ENCODE measurements around the gene RIC8B.

RIC8B gene

GRCh38 chr12:106801830-106802533 is 27.5 kb downstream of the RIC8B start:
- Histone ChIP-seq H3K9ac (ENCODE audit: low read length in 2 of 2) (no peak overlapping the region), H3K27ac (ENCODE audit: low read length) (no peak overlapping the region), H3K36me3 (ENCODE audit: control insufficient read depth in 2 of 2, insufficient read depth in 2 of 2, low read length in 2 of 2) (peaks cover 0 to 7% of the 10 kb centered on the region in 2 donors), H3K9me3 (ENCODE audit: control insufficient read depth in 2 of 2, low read length in 2 of 2) (no peaks in the 10 kb centered on the region), H3K4me1 (ENCODE audit: control insufficient read depth, insufficient read depth, low read length) (no peaks in the 10 kb centered on the region), H3K4me3 (ENCODE audit: low read length in 2 of 2) (no peak overlapping the region), H3K27me3 (ENCODE audit: control insufficient read depth in 1 of 2, insufficient read depth in 2 of 2, low read length in 2 of 2) (no peaks in the 10 kb centered on the region)

DNA sequence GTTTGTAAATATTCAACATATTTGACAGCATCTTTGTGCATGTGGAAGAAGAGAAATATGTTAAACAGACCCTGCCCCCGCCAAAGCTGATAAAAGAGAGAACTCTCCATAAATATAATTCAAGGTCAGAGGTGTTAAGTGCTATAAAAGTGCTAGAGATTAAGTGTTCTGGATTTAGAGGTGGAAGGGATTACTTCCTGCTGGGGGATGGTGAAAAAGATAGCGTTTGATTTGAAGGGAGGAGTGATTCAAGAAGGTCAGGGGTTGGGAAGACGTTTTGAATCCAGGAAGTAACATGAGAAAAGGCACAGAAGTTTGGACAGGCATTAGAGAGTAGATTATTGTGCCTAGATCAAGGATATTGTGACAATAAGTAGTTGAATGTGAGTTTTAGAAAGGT is 30.2 kb downstream of the RIC8B start:
- no peaks in the 10 kb centered on the region for H3K4me1 ChIP-seq (ENCODE audit: control insufficient read depth, insufficient read depth, low read length)
- H3K27me3 ChIP-seq (ENCODE audit: control insufficient read depth in 1 of 2, insufficient read depth in 2 of 2, low read length in 2 of 2) = no peaks in the 10 kb centered on the region
- H3K9me3 ChIP-seq (ENCODE audit: control insufficient read depth in 2 of 2, low read length in 2 of 2) = no peaks in the 10 kb centered on the region
- H3K4me3 ChIP-seq (ENCODE audit: low read length in 2 of 2) = no peak overlapping the region
- peaks cover 0 to 7% of the 10 kb centered on the region in 2 donors for H3K36me3 ChIP-seq (ENCODE audit: control insufficient read depth in 2 of 2, insufficient read depth in 2 of 2, low read length in 2 of 2)
- no peak overlapping the region for H3K9ac ChIP-seq (ENCODE audit: low read length in 2 of 2)
- H3K27ac ChIP-seq (ENCODE audit: low read length) = no peak overlapping the region

- H3K4me3 ChIP-seq (ENCODE audit: low read length in 2 of 2) = no peak overlapping the region
- H3K27ac ChIP-seq (ENCODE audit: low read length) = no peak overlapping the region
- no peaks in the 10 kb centered on the region for H3K9me3 ChIP-seq (ENCODE audit: control insufficient read depth in 2 of 2, low read length in 2 of 2)
- H3K9ac ChIP-seq (ENCODE audit: low read length in 2 of 2) = no peak overlapping the region
- H3K4me1 ChIP-seq (ENCODE audit: control insufficient read depth, insufficient read depth, low read length) = no peaks in the 10 kb centered on the region
- H3K27me3 ChIP-seq (ENCODE audit: control insufficient read depth in 1 of 2, insufficient read depth in 2 of 2, low read length in 2 of 2) = no peaks in the 10 kb centered on the region
- H3K36me3 ChIP-seq (ENCODE audit: control insufficient read depth in 2 of 2, insufficient read depth in 2 of 2, low read length in 2 of 2) = peaks cover 7 to 13% of the 10 kb centered on the region in 2 donors
Observed at GRCh38 chr12:106814714-106815113, 40.2 kb downstream of the RIC8B start.

GRCh38 chr12:106815741-106816140 is 41.3 kb downstream of the RIC8B start:
- no peaks in the 10 kb centered on the region for H3K4me1 ChIP-seq (ENCODE audit: control insufficient read depth, insufficient read depth, low read length)
- no peak overlapping the region for H3K4me3 ChIP-seq (ENCODE audit: low read length in 2 of 2)

GRCh38 chr12:106816231-106816630 is 41.7 kb downstream of the RIC8B start:
- H3K27ac ChIP-seq (ENCODE audit: low read length) = no peak overlapping the region
- H3K36me3 ChIP-seq (ENCODE audit: control insufficient read depth in 2 of 2, insufficient read depth in 2 of 2, low read length in 2 of 2) = peaks cover 7 to 13% of the 10 kb centered on the region in 2 donors
- H3K9me3 ChIP-seq (ENCODE audit: control insufficient read depth in 2 of 2, low read length in 2 of 2) = no peaks in the 10 kb centered on the region
- H3K4me3 ChIP-seq (ENCODE audit: low read length in 2 of 2) = no peak overlapping the region
- H3K27me3 ChIP-seq (ENCODE audit: control insufficient read depth in 1 of 2, insufficient read depth in 2 of 2, low read length in 2 of 2) = no peaks in the 10 kb centered on the region
- no peaks in the 10 kb centered on the region for H3K4me1 ChIP-seq (ENCODE audit: control insufficient read depth, insufficient read depth, low read length)
- no peak overlapping the region for H3K9ac ChIP-seq (ENCODE audit: low read length in 2 of 2)

More at GRCh38 chr12:106815741-106816140, 41.3 kb downstream of the RIC8B start:
- Histone ChIP-seq H3K27ac (ENCODE audit: low read length) (no peak overlapping the region), H3K9ac (ENCODE audit: low read length in 2 of 2) (no peak overlapping the region), H3K27me3 (ENCODE audit: control insufficient read depth in 1 of 2, insufficient read depth in 2 of 2, low read length in 2 of 2) (no peaks in the 10 kb centered on the region), H3K36me3 (ENCODE audit: control insufficient read depth in 2 of 2, insufficient read depth in 2 of 2, low read length in 2 of 2) (peaks cover 7 to 13% of the 10 kb centered on the region in 2 donors), H3K9me3 (ENCODE audit: control insufficient read depth in 2 of 2, low read length in 2 of 2) (no peaks in the 10 kb centered on the region)

DNA sequence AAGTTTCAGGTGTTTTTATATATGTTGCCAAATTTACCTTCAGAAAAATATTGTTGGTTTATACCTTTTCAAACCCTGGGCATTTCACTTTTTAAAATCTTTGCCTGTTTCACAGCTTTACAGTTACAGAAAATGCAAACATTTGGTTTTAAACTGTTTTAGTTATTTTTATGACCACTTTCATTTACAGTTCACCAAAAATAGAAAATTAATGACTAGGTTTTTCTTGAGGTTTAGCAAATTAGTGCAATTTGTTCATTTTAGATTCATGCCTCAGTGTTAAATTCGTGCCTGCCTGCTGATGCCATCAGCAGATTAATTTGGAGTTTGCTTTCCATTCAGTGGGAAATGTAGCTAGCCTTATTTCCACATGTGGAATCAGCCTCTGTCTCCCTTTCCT is 45.5 kb downstream of the RIC8B start:
- H3K9ac ChIP-seq (ENCODE audit: low read length in 2 of 2) = no peak overlapping the region
- H3K4me3 ChIP-seq (ENCODE audit: low read length in 2 of 2) = no peak overlapping the region
- no peak overlapping the region for H3K27ac ChIP-seq (ENCODE audit: low read length)
- peaks cover 2 to 9% of the 10 kb centered on the region in 2 donors for H3K36me3 ChIP-seq (ENCODE audit: control insufficient read depth in 2 of 2, insufficient read depth in 2 of 2, low read length in 2 of 2)
- no peaks in the 10 kb centered on the region for H3K27me3 ChIP-seq (ENCODE audit: control insufficient read depth in 1 of 2, insufficient read depth in 2 of 2, low read length in 2 of 2)
- no peaks in the 10 kb centered on the region for H3K9me3 ChIP-seq (ENCODE audit: control insufficient read depth in 2 of 2, low read length in 2 of 2)
- no peaks in the 10 kb centered on the region for H3K4me1 ChIP-seq (ENCODE audit: control insufficient read depth, insufficient read depth, low read length)

DNA sequence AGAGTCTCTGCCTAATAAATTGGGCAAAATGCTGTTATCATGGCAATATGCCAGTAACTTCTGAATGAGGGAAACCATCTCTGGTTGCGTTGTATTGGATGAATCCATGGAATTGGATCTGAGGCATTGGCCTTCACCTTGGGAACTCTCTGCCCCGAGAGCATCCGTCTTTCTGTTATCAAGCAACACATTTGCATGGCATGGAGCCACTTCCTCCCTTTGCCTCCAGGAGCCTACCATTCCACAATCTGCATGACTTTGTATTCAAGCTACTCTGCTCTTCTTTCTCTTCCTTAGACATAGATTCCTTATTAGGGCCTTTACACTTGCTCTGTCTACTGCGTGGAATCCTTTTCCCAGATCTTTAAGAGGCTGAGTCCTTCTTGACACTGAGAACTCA is 57.2 kb downstream of the RIC8B start:
- Histone ChIP-seq H3K36me3 (ENCODE audit: control insufficient read depth in 2 of 2, insufficient read depth in 2 of 2, low read length in 2 of 2) (no peaks in the 10 kb centered on the region), H3K9me3 (ENCODE audit: control insufficient read depth in 2 of 2, low read length in 2 of 2) (no peaks in the 10 kb centered on the region), H3K9ac (ENCODE audit: low read length in 2 of 2) (no peak overlapping the region), H3K27me3 (ENCODE audit: control insufficient read depth in 1 of 2, insufficient read depth in 2 of 2, low read length in 2 of 2) (no peaks in the 10 kb centered on the region), H3K4me3 (ENCODE audit: low read length in 2 of 2) (no peak overlapping the region), H3K27ac (ENCODE audit: low read length) (no peak overlapping the region), H3K4me1 (ENCODE audit: control insufficient read depth, insufficient read depth, low read length) (peaks cover 2% of the 10 kb centered on the region)

DNA sequence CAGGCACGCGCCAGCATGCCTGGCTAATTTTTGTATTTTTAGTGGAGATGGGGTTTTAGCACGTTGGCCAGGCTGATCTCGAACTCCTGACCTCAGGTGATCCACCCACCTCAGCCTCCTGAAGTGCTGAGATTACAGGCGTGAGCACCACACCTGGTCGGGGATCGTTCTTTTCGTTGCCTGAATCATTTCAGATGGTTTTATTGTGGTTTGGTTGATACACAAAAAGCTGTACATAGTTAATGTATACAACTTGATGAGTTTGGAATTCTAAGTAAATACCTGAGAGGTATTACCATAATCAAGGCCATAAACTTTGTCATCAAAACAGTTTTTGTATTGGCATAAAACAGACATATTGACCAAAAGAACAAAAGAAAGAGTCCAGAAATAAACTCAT is 63.3 kb downstream of the RIC8B start:
- peaks cover 14% of the 10 kb centered on the region for H3K4me1 ChIP-seq (ENCODE audit: control insufficient read depth, insufficient read depth, low read length)
- no peak overlapping the region for H3K27ac ChIP-seq (ENCODE audit: low read length)
- H3K27me3 ChIP-seq (ENCODE audit: control insufficient read depth in 1 of 2, insufficient read depth in 2 of 2, low read length in 2 of 2) = no peaks in the 10 kb centered on the region
- H3K9me3 ChIP-seq (ENCODE audit: control insufficient read depth in 2 of 2, low read length in 2 of 2) = no peaks in the 10 kb centered on the region
- no peak overlapping the region for H3K9ac ChIP-seq (ENCODE audit: low read length in 2 of 2)
- H3K36me3 ChIP-seq (ENCODE audit: control insufficient read depth in 2 of 2, insufficient read depth in 2 of 2, low read length in 2 of 2) = no peaks in the 10 kb centered on the region
- no peak overlapping the region for H3K4me3 ChIP-seq (ENCODE audit: low read length in 2 of 2)

GRCh38 chr12:106839333-106839732 is 64.9 kb downstream of the RIC8B start:
- Histone ChIP-seq H3K9me3 (ENCODE audit: control insufficient read depth in 2 of 2, low read length in 2 of 2) (no peaks in the 10 kb centered on the region), H3K27me3 (ENCODE audit: control insufficient read depth in 1 of 2, insufficient read depth in 2 of 2, low read length in 2 of 2) (no peaks in the 10 kb centered on the region), H3K27ac (ENCODE audit: low read length) (no peak overlapping the region)

GRCh38 chr12:106840243-106840642 is 65.8 kb downstream of the RIC8B start:
- Histone ChIP-seq H3K27ac (ENCODE audit: low read length) (no peak overlapping the region), H3K9ac (ENCODE audit: low read length in 2 of 2) (no peak overlapping the region), H3K9me3 (ENCODE audit: control insufficient read depth in 2 of 2, low read length in 2 of 2) (no peaks in the 10 kb centered on the region), H3K27me3 (ENCODE audit: control insufficient read depth in 1 of 2, insufficient read depth in 2 of 2, low read length in 2 of 2) (no peaks in the 10 kb centered on the region), H3K4me3 (ENCODE audit: low read length in 2 of 2) (peak overlapping the region in 1 of 2 donors; percentile 41), H3K36me3 (ENCODE audit: control insufficient read depth in 2 of 2, insufficient read depth in 2 of 2, low read length in 2 of 2) (peaks cover 3 to 8% of the 10 kb centered on the region in 2 donors), H3K4me1 (ENCODE audit: control insufficient read depth, insufficient read depth, low read length) (peaks cover 12% of the 10 kb centered on the region)

More at GRCh38 chr12:106839333-106839732, 64.9 kb downstream of the RIC8B start:
- peaks cover 14% of the 10 kb centered on the region for H3K4me1 ChIP-seq (ENCODE audit: control insufficient read depth, insufficient read depth, low read length)
- H3K36me3 ChIP-seq (ENCODE audit: control insufficient read depth in 2 of 2, insufficient read depth in 2 of 2, low read length in 2 of 2) = peaks cover 2 to 3% of the 10 kb centered on the region in 2 donors
- no peak overlapping the region for H3K9ac ChIP-seq (ENCODE audit: low read length in 2 of 2)
- H3K4me3 ChIP-seq (ENCODE audit: low read length in 2 of 2) = no peak overlapping the region

DNA sequence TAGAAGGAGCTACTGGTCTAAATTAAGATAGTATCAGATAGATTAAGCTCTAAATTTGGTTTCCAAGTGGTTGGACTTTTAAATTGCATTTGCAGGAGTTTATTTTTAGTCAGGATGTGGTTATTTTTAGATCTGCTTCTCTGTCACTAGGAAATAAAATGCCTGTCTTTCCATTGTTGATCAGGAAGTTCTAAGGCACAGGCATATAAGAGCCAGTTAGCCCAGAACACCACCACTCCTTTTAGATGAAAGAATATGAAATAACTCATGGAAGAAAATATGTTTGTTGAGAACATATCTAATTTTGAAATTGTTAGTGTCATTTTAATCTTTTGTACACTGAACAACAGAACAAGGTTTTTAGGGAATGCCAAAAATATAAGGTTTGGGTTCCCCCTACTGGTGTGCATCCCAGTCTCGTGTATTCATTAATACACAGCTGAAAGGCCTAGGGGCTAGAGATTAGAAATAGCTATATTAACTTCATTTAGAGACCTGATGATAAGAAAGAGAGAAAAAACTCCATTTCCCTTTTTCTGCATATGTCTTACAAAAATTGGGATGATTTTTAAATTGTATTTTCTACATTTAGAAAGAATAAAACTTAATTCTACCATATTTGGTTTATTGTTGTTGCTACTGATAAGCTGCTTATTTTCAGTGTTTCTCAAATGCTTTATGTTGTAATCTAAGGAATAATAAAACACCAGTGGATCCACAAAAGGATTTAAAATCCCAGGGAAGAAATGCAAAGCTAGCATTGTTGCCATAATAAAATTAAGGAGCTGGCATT is 67.2 kb downstream of the RIC8B start:
- Histone ChIP-seq H3K4me3 (ENCODE audit: low read length in 2 of 2) (no peak overlapping the region), H3K9ac (ENCODE audit: low read length in 2 of 2) (no peak overlapping the region), H3K9me3 (ENCODE audit: control insufficient read depth in 2 of 2, low read length in 2 of 2) (no peaks in the 10 kb centered on the region), H3K4me1 (ENCODE audit: control insufficient read depth, insufficient read depth, low read length) (peaks cover 12% of the 10 kb centered on the region), H3K36me3 (ENCODE audit: control insufficient read depth in 2 of 2, insufficient read depth in 2 of 2, low read length in 2 of 2) (peaks cover 3 to 17% of the 10 kb centered on the region in 2 donors), H3K27ac (ENCODE audit: low read length) (no peak overlapping the region), H3K27me3 (ENCODE audit: control insufficient read depth in 1 of 2, insufficient read depth in 2 of 2, low read length in 2 of 2) (no peaks in the 10 kb centered on the region)
